GM11168 (cell line): ENCODE results near the gene AKTIP.
"Not testable (repeated sequence)": the region's sequence is repeated elsewhere in the genome, so short reads cannot be mapped to it uniquely, and the experiment has no call there.

ENCODE experiments used
- in situ Hi-C: fragments of 300-500 bp; cut with MboI; formaldehyde crosslinking; loops from one replicate; pipeline ENCODE4 v1.12.0; 2022; ENCODE audit warnings: low sequenced_read_pairs; ENCODE audit not compliant: unreplicated experiment

AKTIP gene

DNA sequence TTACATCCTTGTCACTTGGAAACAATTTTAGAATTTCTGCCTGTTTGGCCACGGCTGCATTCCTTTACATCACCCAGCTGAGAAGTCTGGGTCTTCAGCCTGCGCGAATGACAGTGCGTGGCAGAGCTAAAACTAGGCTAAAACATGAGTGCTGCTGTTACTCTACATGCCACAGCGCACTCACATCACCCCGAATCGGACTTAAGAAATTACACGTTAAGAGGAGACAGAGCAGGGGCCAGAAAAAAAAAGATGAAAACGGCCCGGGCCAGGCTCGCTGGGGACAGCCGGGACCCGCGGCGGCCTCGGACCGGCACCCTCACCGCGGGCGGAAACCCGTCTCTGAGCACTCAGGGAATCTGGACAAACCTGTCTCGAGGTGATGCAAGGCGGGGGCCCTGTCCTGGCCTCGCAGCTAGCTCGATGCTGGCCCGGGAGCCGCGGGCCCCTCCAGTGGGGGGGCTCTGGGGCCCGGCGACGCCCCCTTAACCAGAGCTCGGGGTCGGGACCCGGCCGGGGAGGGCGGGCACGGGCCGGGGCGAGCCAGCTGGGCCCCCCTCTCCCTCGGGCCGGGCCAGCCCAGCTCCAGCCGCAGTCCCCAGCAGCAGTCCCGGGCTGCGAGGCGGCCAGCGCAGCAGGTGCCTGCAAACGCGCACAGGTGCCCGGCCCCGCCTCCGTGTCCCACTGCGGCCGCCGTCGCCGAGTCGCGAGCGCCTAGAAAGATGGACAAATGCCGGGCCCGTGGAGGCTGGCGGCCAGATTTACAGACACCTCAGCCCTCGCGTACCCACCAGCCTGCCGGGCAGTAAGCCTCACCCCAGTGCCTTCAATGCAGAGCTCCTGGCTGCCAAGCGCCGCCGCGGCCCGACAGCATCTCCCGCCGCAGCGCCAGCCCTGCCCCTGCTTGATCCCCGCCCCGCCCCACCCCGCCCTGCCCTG is at the start of gene AKTIP:
TSS of gene AKTIP (minus strand) at position 879 of the 939 bp plus-strand sequence. CDS start 2,950 bp downstream, outside the sequence.
- in situ Hi-C loops: no loop called here

DNA sequence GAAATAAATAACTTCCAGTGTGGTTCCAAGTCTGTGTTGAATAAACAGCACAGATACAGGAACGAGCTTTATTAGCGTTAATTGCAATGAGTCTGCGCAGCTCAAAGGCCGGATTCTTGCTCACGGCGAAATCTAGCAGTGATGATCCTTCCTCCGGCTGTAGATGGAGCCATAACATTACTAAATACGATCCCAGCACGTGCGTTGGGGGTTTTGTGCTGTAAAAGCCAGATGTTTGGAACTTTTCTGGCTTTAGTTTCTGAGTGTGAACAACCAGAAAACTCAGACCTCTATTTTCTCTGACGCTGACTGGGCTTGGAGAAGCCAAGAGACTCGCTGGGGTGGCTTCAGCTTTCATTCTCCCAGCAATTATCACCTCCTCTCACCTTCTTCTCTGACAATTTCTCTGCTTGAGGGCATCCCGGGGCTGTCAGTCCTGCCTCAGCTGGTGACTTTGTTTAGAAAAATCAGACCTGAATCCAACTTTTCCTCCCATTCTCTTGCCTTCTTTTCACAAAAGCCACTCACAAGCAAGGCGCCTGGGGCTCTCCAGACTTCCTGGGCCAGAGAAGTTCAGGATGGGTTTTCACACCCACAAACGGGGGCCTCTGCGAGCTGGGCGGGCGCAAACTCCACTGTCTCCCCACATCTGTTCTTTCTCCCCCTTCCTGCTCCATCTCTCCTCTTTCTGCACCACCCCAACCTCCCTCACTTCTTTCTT is 47.1 kb upstream of the AKTIP start:
- in situ Hi-C loops: loop anchor here (25.0 kb wide), 1 partner anchor 1712 kb away; no protein-coding TSS in a partner anchor

DNA sequence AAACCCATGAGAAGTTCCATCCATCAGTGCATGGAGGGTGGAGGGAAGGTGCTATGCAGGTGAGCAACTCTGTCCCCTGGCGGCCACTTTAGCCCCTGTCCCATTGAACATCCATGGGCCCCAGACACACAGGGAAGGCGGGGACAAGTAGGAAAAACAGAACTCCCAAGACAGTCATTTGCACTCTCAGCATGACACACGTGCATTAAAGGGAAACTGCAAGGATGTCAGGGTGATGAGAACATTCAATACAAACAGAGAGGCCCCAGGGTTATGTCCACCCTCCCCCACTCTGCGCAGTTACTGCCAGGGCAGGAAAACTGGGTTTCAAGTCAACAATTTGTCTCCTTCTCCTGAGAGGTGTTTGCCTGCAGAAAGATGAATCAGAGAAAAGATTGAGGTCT is 44.0 kb upstream of the AKTIP start:
- in situ Hi-C loops: no loop called here

DNA sequence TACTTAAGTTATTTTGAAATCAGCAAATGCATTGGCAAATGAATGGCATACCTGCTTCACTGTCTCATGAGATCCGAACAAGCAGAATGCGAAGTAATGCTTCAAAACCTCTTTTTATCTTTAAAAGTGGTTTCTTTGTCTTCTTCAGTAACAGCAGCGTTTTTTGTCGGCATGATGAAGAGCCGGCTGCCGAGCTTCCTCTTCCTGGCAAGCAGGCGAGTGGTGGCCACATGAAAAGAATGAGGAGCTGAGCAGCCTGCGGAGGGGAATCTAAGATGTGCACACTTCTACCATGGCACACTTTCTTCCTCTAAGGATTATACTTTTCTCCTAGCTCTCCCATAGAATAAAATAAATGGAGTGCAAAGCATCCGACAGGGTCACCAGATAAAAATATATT is 42.4 kb upstream of the AKTIP start:
- in situ Hi-C loops: no loop called here

DNA sequence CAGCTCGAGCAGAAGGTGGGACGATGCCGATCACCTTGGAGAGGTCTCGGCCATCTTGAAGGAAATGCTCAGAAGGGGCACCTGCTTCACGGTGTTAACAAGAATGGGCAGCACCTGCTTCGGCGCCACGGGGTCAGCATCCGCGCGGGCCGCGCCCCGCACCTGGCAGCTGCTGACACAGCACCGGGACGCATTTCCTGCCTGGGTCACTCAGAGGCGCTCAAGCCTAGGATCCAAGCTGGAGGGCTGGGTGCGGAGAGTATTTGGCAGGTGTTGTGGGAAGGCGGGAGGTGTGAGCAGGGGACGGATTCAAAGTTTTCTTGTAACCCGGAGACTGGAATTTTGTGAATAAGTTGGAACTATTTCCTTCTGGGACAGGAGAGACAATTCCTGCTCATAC is 39.3 kb upstream of the AKTIP start:
- in situ Hi-C loops: no loop called here

DNA sequence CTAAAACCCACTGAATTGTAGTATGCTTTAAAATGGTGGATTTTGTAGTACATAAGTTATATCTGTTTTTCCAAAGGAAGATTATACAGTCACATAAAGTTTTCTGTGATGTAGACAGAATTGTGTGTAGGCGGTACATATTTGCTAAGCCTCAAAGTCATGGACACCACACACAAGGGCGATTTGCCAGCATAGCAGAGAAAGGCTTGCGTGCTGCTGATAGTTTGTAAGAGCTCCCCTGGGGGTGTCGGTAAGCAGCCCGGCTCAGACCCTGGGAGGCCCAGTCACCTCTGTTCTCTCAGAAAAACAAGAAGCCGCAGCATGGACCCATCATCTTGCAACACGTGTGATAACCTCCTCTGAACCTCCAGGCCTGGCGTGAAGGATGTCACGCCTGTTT is 38.3 kb upstream of the AKTIP start:
- in situ Hi-C loops: no loop called here

DNA sequence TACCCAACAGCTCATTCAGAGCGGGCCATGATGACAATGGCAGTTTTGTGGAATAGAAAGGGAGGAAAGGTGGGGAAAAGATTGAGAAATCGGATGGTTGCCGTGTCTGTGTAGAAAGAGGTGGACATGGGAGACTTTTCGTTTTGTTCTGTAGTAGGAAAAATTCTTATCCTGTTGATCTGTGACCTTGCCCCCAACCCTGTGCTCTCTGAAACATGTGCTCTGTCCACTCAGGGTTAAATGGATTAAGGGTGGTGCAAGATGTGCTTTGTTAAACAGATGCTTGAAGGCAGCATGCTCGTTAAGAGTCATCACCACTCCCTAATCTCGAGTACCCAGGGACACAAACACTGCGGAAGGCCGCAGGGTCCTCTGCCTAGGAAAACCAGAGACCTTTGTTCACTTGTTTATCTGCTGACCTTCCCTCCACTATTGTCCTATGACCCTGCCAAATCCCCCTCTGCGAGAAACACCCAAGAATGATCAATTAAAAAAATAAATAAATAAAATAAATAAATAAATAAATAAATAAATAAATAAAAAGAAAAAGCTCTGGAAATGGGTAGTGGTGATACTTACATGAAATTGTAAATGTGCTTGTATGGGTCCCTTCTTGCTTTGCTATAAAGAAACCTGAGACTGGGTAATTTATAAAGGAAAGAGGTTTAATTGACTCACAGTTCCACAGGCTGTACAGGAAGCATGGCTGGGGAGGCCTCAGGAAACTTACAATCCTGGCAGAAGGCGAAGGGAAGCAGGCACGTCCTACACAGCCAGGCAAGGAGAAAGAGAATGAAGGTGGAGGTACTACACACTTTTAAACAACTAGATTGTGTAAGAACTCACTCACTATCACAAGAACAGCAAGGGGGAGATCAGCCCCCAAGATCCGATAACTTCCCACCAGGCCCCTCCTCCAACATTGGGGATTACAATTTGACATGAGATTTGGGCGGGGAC is 37.0 kb upstream of the AKTIP start:
- in situ Hi-C loops: not testable (repeated sequence)

DNA sequence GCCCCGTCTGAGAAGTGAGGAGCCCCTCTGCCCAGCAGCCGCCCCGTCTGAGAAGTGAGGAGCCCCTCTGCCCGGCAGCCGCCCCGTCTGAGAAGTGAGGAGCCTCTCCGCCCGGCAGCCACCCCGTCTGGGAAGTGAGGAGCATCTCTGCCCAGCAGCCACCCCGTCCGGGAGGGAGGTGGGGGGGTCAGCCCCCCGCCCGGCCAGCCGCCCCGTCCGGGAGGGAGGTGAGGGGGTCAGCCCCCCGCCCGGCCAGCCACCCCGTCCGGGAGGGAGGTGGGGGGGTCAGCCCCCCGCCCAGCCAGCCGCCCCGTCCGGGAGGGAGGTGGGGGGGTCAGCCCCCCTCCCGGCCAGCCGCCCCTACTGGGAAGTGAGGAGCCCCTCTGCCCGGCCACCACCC is 36.3 kb upstream of the AKTIP start:
- in situ Hi-C loops: not testable (repeated sequence)

DNA sequence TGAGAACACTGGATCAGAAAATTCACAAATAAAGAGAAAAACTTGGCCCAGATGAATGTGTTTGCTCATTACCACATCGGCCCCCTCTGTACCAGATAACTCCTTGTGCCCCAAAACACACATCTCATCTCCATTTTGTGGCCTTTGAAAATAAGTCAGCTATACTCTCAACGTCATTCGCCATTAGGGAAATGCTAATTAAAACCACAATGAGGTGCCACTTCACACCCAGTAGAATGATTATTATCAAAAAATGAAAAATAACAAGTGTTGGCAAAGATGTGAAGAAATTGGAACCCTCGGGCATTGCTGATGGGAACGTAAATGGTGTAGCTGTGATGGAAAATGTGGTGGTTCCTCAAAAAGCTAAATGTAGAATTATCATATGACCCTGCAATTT is 34.6 kb upstream of the AKTIP start:
- in situ Hi-C loops: no loop called here

DNA sequence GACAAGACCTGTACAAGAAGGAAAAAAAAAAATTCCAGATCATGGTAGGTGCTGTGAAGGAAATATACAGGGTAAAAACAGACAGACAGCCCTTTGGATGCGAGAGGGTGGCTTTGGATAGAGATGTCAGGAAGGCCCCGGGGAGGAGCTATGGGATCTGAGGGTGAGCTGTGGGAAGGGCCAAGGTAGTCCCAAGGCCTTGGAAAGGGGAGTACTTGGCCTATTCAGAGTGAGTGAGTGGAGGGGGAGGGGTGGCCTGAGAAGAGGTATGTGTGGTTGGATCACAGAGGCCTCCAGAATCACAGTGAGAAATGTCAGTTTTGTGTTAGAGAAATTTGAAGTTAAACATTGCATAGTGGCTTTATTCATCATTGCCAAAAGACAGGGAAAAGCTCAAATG is 31.2 kb upstream of the AKTIP start:
- in situ Hi-C loops: no loop called here

DNA sequence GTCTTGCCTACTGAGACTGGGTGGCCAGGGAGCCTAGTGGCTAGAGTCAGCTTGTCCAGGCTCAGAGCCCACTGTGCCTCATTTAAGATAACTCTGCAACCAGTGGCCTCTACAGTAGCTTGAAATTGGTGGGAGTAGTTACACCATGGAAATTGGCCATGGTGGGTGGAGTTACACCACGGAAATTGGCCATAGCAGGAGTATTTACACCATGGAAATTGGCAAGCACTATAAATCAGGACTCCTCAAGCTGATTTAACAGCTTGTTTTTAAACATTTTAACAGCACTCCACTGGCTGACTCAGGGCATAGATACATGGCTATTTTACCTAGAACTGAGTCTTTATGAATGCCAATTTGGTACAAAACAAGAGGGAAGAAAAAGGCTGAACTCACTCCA is 27.7 kb upstream of the AKTIP start:
- in situ Hi-C loops: no loop called here

DNA sequence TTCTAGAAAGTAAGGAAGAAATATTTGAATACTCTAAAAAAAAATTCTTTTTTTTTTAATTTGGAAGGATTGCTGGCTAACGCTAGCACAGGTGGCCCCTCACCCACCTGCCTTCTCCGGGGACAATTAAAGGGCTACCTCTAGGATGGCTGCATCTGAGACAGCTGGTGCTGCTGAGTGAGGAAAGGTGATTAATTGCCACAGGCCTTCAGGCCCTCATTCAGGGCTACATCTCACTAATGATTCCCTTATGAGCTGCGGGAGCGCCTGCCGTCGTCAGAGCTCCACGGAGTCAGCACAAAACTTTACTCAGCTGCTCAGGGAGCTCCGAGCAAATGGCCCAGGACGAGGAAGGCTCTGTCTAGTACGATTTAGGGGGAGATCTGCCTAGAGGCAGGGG is 27.0 kb upstream of the AKTIP start:
- in situ Hi-C loops: no loop called here

DNA sequence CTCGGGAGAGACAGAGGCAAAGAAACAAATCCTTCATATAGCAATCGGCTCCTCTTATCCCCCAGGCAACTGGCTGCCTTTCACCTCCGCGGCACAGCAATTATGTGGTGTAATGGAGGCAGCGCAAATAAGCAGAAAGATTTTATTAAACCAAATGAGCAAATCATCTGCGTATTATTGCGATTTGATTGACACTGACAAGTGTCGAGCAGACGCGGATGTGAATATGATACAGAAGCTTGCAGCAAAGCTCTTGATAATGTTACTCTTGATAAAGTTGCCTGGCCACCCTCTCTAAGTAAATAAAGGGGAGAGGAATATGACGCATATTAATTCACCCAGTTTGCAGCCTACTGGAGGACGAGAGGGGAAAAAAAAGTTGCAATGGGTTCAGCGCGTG is 26.5 kb upstream of the AKTIP start:
- in situ Hi-C loops: no loop called here

DNA sequence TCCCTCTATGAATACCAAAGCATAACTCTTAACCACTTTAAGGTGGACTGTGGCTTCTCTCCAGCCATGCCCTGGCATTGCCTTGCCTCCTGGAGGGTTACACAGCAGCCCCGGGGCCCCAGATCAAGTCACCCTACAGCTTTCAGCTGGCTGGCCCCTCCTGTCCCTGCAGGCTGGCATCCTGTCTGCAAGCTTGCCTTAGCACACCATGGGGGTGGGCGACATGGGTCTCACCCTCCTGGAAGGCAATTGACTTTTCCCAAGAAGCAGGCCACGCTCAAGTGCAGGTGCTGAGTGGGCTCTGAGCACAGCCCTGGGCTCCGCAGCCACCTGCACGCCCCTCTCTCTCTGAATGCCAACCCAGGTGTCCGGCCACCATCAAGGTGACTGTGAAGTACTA is 25.8 kb upstream of the AKTIP start:
- in situ Hi-C loops: no loop called here

DNA sequence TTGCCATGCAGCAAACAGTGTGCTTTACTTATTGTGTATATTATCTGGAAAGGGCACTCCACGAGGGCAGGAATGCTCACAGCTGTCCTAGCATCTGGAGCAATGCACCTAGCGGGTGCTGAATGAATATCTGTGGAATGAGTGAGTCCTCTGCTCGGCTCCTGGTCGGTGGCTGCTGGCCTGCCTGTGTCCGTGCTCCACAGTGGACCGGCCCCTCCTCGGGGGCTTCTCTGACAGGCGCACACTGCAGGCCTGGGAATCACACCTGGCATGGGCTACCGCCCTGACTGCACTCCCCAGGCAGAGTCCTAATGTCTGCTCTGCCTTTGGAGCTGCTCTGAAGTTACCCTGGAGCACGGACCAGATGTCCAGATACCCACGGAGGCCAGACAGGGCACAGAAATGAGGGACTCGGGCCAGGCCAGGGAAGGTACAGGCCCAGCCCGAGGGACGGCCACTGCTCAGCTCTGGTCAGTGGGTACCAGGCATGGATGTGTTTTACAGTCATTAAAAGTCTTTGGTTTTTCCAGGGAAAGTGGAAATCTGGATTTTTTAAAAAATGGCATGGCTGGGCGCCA is 21.1 kb upstream of the AKTIP start:
- in situ Hi-C loops: no loop called here

DNA sequence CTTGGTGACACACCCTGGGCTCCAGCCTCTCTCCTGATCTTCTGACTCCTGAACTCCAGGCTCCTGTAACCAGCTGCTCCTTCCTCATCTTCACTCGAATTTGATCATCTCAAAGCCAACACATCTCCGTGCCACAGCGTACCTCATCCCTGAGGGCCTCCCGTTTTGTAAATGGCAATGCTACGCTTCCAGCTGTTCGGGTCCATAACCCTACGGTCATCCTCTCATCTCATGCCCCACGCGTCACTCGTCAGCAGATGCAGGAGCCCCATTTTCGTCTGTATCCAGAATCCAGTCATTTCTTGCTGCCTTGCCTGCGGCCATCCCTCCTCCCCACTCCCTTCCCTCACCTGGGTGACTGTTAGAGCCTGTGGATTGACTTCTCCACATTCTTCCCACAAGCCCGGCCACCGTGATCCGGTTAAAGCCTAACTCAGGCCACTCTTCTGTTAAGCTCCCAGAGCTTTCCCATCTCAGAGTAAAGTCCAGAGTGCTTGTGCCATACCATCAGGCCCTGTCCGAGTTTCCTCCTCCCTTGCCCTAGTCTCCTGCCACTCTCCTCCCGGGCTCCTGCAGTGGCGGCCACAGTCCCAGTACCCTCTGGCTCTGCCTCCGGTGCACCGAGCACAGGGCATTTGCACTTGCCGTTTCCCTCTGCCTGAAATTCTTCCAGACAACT is 20.3 kb upstream of the AKTIP start:
- in situ Hi-C loops: no loop called here

DNA sequence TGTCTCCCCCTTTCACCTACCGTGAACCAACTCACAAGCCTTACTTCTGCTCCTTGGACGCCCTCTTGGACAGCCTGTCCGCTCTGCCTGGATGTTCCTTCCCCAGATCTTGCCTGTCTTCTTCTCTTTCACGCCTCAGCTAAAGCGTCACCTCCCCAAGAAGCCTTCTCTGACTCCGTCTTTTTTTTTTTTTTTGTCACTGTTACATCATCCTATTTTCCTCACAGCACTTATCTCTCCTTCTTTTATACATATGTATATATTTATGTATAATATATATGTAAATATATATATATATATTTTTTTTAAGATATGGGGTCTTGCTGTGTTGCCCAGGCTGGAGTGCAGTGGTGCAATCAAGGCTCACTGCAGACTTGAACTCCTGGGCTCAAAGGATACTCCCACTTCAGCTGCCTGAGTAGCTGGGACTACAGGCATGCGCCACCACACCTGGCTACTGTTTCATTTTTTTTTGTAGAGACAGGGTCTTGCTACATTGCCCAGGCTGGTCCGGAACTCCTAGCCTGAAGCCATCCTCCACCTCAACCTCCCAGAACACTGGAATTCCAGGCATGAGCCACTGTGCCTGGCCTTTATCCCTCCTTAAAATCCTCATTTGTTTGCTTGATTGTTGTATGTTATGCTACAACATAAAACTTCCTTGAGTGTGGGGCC is 16.5 kb upstream of the AKTIP start:
- in situ Hi-C loops: no loop called here

DNA sequence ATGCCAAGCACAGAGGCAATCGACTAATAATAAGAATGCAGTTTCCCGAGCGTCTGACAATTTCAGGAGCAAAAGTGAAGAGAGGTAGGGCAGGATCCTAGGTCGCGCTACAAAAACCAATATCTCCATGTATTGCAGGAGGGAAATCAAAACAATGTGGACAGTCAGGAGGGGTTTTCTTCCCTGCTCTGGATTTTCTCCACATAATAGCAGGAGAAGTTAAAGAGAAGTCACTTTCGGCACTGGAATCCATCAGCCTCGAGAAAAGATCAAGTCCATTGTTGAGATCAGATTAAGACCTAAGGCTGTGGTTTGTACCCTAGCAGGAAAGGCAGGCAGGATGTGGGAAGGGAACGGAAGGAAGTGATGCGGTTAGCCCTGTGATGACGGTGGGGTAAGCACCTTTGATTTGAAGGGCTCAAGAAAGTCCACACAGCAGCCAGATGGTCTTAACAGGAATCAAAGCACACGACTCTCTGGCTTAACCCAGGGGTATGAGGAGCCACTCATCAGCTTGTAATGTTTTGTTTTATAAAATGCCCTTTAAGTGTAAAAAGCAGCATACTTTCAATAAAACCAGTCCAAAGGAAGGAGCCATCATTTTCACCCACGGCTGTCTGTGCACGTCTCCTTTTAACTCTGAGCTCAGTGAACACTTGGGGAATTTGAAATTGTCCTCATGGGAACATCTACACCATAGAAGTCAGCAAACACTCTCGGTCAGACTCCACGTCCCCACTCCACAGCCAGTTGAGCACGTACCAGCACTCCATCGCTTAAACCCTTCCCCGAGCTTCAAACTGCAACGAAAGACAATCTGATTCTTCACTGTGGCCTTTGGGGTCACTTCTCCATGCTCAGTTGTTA is 15.8 kb upstream of the AKTIP start:
- in situ Hi-C loops: no loop called here
